ENCODE results near the gene DYDC1. TPM values are rescaled to one million over a fixed set of nuclear protein-coding genes. Genes with fewer than 3 reads are reported as not detected.
"Not testable (repeated sequence)": the region's sequence is repeated elsewhere in the genome, so short reads cannot be mapped to it uniquely, and the experiment has no call there.

DYDC1 gene
- total RNA-seq, 1 experiment from 2014 or later: not detected

DNA sequence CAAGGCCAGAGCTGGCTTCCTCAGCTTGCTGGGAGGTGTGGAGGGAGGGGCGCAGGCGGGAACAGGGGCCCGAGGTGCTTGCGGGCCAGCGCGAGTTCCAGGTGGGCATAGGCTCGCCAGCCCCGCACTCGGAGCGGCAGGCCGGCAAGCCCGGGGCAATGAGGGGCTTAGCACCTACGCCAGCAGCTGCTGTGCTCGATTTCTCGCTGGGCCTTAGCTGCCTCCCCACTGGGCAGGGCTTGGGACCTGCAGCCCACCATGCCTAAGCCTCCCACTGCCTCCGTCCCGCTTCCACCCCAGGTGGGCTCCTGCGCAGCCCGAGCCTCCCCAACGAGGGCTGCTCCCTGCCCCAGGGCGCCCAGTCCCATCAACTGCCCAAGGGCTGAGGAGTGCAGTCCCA is 41.2 kb downstream of the DYDC1 start:
- Histone ChIP-seq H3K27me3 (no peaks in the 10 kb centered on the region), H3K36me3 (no peaks in the 10 kb centered on the region)

DNA sequence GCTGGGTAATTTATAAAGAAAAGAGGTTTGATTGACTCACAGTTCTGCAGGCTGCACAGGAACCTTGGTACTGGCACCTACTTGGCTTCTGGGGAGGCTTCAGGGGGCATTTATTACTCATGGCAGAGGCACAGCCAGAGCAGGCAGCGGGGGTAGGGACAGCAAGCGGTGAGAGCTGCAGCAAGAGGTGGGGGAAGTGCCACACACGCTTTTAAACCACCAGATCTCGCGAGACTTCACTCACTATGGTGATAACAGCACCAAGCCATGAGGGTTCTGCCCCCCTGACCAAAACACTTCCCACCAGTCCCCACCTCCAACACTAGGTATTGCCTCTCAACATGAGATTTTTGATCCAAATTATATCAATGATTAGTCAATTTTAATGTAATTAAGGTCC is 43.0 kb downstream of the DYDC1 start:
- Histone ChIP-seq H3K9me3 (no peaks in the 10 kb centered on the region), H3K27me3 (no peaks in the 10 kb centered on the region), H3K36me3 (no peaks in the 10 kb centered on the region), H3K4me3 (no peak overlapping the region)
- DNase-seq: no peak

More for the DNA sequence above, 41.2 kb downstream of the DYDC1 start:
- H3K9me3 ChIP-seq: no peaks in the 10 kb centered on the region
- no peak for DNase-seq
- H3K4me3 ChIP-seq: no peak overlapping the region

DNA sequence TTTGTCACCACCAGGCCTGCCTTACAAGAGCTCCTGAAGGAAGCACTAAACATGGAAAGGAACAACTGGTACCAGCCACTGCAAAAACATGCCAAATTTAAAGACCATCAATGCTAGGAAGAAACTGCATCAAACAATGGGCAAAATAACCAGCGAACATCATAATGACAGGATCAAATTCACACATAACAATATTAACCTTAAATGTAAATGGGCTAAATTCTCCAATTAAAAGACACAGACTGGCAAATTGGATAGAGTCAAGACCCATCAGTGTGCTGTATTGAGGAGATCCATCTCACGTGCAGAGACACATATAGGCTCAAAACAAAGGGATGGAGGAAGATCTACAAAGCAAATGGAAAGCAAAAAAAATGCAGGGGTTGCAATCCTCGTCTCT is 50.6 kb downstream of the DYDC1 start:
- not testable (repeated sequence) for H3K9me3 ChIP-seq, H3K4me3 ChIP-seq, H3K36me3 ChIP-seq, H3K27me3 ChIP-seq, DNase-seq

DNA sequence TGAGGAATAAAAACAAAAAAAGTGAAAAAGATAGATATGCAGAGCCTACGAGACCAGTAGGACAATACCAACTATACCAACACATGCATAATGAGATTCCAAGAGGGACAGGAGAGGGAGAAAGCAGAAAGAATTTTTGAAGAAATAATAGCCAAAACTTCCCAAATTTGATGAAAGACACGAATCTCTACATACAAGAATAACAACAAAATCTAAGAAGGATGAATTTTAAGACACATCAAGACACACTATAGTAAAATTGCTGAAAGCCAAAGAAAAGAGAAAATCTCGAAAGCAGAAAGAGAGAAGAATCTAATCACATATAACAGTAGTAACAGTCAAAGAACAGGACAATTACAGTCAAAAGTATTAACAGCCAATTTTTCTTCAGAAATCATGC is 59.6 kb downstream of the DYDC1 start:
- no peaks in the 10 kb centered on the region; the same call in 1 of the 2 replicates for H3K27me3 ChIP-seq
- H3K36me3 ChIP-seq: no peaks in the 10 kb centered on the region

DNA sequence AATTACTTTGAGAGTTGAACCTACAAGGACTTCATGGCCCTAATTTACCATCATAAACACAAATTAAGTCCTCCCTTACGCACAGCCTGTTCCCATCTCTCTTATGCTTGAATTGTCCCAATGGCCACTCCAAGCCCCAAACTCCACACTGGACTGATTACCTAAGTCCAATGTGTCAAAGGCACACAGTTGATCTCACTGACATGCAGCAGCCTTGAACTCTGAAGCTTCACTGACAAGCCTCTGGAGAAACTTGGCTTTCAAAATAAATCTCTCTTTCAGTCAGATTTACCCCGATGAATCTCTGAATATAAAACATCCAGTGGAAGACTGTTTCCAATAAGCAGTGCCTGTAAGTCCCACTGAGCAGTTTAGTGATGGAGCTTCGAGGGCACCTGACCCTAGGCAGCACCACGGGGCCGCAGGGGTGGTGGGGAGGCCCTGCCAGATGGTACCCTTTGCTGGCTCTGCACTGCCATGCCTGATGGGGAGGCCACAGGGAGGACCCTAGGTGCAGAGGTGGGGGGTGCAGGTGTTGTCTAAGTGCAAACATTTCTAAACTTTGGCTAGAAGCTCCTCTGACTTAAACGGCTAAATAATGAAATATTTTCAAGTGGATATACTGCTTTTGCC is 63.8 kb downstream of the DYDC1 start:
- Histone ChIP-seq H3K27me3 (peaks cover 4% of the 10 kb centered on the region), H3K4me3 (no peak overlapping the region), H3K36me3 (no peaks in the 10 kb centered on the region), H3K9me3 (no peaks in the 10 kb centered on the region)
- no peak for DNase-seq

More for the DNA sequence above, 59.6 kb downstream of the DYDC1 start:
- DNase-seq: no peak
- H3K9me3 ChIP-seq: no peaks in the 10 kb centered on the region
- no peak overlapping the region for H3K4me3 ChIP-seq

DNA sequence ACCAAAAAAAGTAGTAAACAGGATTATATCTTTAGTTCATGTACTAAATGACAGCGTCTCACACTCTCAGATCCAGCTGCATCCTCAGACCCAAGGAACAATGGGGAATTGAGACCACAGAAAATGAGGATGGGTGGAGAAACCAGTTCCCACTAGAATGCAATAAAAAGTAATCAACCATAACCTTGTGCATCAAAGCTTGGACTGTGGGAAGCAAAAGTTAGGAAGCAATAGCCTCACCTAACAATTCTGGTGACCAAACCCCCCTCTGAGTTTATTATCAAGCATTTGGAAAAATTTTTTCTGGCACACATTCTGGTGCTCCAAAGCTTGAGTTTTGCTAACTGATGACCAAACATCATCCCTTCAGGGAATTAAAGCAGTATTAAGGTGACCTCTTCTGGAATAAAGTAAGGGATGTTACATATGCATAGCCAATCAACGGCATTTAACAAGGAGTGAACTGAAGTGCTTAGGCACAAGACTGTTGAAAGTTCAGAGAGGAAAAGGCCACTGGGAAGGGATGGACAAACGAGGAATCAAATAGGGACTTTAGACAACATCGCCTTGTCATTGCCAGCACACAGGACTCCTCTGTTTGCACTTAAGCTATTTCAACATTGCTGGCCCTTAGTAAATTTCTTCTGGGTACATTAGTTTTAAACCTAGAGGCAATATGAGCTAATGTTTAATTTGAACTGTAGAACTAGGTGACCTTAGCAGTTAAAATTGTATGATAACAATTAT is 65.9 kb downstream of the DYDC1 start:
- Histone ChIP-seq H3K27me3 (peaks cover 8% of the 10 kb centered on the region), H3K36me3 (no peaks in the 10 kb centered on the region), H3K9me3 (no peaks in the 10 kb centered on the region), H3K4me3 (no peak overlapping the region)
- DNase-seq: no peak

DNA sequence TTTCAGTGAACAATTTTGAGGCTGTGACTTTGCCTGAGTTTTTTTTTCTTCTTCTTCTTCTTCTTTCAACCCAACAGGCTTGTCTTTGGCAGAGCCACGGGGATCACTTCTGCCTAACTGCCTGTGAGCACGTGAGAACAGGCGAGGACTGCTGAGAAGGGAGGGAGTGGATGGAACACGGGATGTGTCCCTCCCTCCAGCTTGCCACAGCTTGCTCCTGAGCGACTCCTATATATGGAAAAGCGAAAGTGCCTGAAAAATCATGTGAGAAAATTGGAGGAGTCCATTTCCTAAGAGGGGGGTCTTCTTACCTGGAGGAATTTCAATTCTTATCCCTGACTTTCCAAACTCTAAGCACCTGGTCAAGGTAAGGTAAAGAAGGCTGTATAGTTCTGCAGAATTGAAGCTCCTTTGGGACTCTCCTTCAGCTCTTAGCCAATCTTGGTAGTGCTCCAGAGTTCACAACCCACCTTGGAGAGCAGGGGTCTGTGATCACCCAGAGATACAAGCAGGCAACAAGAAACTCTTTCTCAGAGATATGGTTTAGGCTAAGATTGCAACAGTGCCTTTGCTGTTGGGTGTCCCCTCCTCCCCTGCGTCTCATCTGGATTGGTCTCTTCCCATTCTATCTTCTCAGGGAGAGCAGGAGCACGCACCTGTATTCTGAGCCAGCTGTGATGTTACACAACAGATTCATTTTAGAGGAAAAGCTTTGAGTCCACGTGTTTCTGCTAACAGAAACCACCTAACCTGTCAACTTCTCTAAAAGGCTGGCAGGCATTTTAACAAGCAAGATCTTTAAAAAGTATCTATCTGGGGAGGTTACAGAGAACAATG is 66.9 kb downstream of the DYDC1 start, which contains the start of gene MAT1A:
Gene MAT1A (minus strand): TSS at position 208 of the 837 bp plus-strand sequence. CDS start 235 bp downstream, outside the sequence.
- H3K9me3 ChIP-seq: no peaks in the 10 kb centered on the region
- H3K27me3 ChIP-seq: peaks cover 8% of the 10 kb centered on the region
- no peak within 1 kb of the TSS for H3K4me3 ChIP-seq
- no peaks in the 10 kb centered on the region for H3K36me3 ChIP-seq
- no peak for DNase-seq

DNA sequence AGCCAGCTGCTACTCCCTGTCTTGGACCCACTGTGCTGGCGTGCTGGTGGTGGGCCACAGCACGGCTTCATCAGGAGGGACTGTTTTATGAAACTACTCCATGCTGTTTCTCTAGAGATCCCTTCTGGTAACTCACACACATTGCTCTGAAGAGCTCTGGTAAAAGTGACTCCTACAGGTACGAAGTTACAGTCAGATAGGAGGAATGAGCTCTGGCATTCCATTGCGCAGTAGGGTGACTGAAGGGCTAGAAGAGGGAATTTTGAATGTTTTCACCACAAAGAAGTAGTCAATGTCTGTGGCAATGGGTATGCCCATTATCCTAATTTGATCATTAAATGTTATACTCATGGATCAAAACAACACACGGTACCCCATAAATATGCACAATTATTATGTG is 67.7 kb downstream of the DYDC1 start:
- H3K9me3 ChIP-seq: no peaks in the 10 kb centered on the region
- DNase-seq: no peak
- H3K36me3 ChIP-seq: no peaks in the 10 kb centered on the region
- H3K27me3 ChIP-seq: peaks cover 8% of the 10 kb centered on the region
- H3K4me3 ChIP-seq: no peak overlapping the region

Other genes starting within 250 kb of the DYDC1 start
- gene PLAC9, start 224.0 kb downstream of the DYDC1 start, total RNA-seq (2014; rRNA removed; shearing (Covaris generic); ENCODE audit: low replicate concordance): 2.8 and 3.8 TPM in 2 replicates
- gene ANXA11, start 151.2 kb downstream of the DYDC1 start, total RNA-seq (2014; rRNA removed; shearing (Covaris generic); ENCODE audit: low replicate concordance): 106 and 198 TPM in 2 replicates
- gene MAT1A, start 67.1 kb downstream of the DYDC1 start, total RNA-seq (2014; rRNA removed; shearing (Covaris generic); ENCODE audit: low replicate concordance): not detected in 2 replicates
- gene DYDC2, start within 50 bp of the DYDC1 start, total RNA-seq (2014; rRNA removed; shearing (Covaris generic); ENCODE audit: low replicate concordance): not detected in 2 replicates
- 1.4 and 2.6 TPM in 2 replicates for gene PRXL2A, start 51.8 kb upstream of the DYDC1 start, total RNA-seq (2014; rRNA removed; shearing (Covaris generic); ENCODE audit: low replicate concordance)
- gene TSPAN14, start 97.6 kb upstream of the DYDC1 start, total RNA-seq (2014; rRNA removed; shearing (Covaris generic); ENCODE audit: low replicate concordance): 6.6 and 10.0 TPM in 2 replicates
- gene SH2D4B, start 181.1 kb upstream of the DYDC1 start, total RNA-seq (2014; rRNA removed; shearing (Covaris generic); ENCODE audit: low replicate concordance): not detected in 2 replicates